Hepatocyte (in vitro differentiated cells): Measurements from ENCODE around the gene TMEM185B. TPM values are rescaled to one million over a fixed set of nuclear protein-coding genes. Genes with fewer than 3 reads are reported as not detected.

Experiments used
- DNase-seq: peaks from one replicate; pipeline ENCODE4 v3.0.0-alpha.2; 2016; ENCODE audit warnings: low spot score
- H2AFZ ChIP-seq: fragments of 200-600 bp; sonication (generic); 2 replicates; pipeline ENCODE4 v1.6.0; 2016; ENCODE audit warnings: antibody characterized with exemption, mild to moderate bottlenecking
- H3K27ac ChIP-seq: fragments of 200-600 bp; sonication (generic); 2 replicates; pipeline ENCODE4 v1.5.1; 2016; ENCODE audit warnings: mild to moderate bottlenecking
- H3K27me3 ChIP-seq: fragments of 200-600 bp; sonication (generic); 2 replicates; pipeline ENCODE4 v1.6.1; 2016
- H3K36me3 ChIP-seq: fragments of 200-600 bp; sonication (generic); replicated peaks from 2 replicates; pipeline ENCODE4 v1.5.1; 2016; ENCODE audit warnings: low read depth; ENCODE audit not compliant: insufficient read depth
- H3K4me1 ChIP-seq: fragments of 200-600 bp; sonication (generic); 2 replicates; pipeline ENCODE4 v1.5.1; 2016; ENCODE audit warnings: mild to moderate bottlenecking, moderate library complexity; ENCODE audit not compliant: insufficient read depth
- H3K4me2 ChIP-seq: fragments of 200-600 bp; sonication (generic); 2 replicates; pipeline ENCODE4 v1.6.0; 2016
- H3K4me3 ChIP-seq: fragments of 200-600 bp; sonication (generic); 2 replicates; pipeline ENCODE4 v1.5.1; 2016; ENCODE audit warnings: mild to moderate bottlenecking
- H3K79me2 ChIP-seq: fragments of 200-600 bp; sonication (generic); 2 replicates; pipeline ENCODE4 v1.6.0; 2017; ENCODE audit warnings: mild to moderate bottlenecking
- H3K9me2 ChIP-seq: fragments of 200-600 bp; sonication (generic); replicated peaks from 2 replicates; pipeline ENCODE4 v1.6.0; 2017; ENCODE audit warnings: mild to moderate bottlenecking; ENCODE audit not compliant: insufficient read depth
- H3K9me3 ChIP-seq: fragments of 200-600 bp; sonication (generic); 2 replicates; pipeline ENCODE4 v1.5.1; 2016; ENCODE audit warnings: low read depth, mild to moderate bottlenecking
- H4K20me1 ChIP-seq: fragments of 200-600 bp; sonication (generic); 2 replicates; pipeline ENCODE4 v1.6.0; 2016; ENCODE audit warnings: mild to moderate bottlenecking; ENCODE audit not compliant: insufficient read depth, poor library complexity, severe bottlenecking
- EZH2 ChIP-seq: fragments of 200-600 bp; sonication (generic); IDR thresholded peaks from 2 replicates; pipeline ENCODE4 v1.6.1; 2016; ENCODE audit warnings: antibody characterized with exemption, mild to moderate bottlenecking, borderline replicate concordance
- EZH2phosphoT487 ChIP-seq: fragments of 200-600 bp; sonication (generic); IDR thresholded peaks from one replicate; pipeline ENCODE4 v1.6.1; 2018; ENCODE audit warnings: antibody characterized with exemption, mild to moderate bottlenecking, low read depth, moderate library complexity; ENCODE audit not compliant: unreplicated experiment, severe bottlenecking
- WGBS: methylation state at CpG from one replicate; pipeline ENCODE4 v1.1.6; 2016; ENCODE audit warnings: low lambda C conversion rate; ENCODE audit errors: missing lambda C conversion rate; 5-methylcytosine and 5-hydroxymethylcytosine counted together
- polyA plus RNA-seq: library from polyadenylated mRNA; unstranded; fragments of >200 nt; fragmentation: Nextera tagmentation; extraction: Ambion mirVana; gene quantifications from 2 replicates; pipeline ENCODE4 v1.2.1, GENCODE V29; 2016
- total RNA-seq: library from RNA; depleted of rRNA; stranded (reverse); fragments of >200 nt; gene quantifications from 2 replicates; pipeline ENCODE4 v1.2.3, GENCODE V29; 2014
- TF ChIP-seq, protein P1 (sequence below): fragments of 200-600 bp; sonication (generic); IDR thresholded peaks from 2 replicates; pipeline ENCODE4 v1.5.1; 2016; ENCODE audit warnings: antibody characterized with exemption, mild to moderate bottlenecking; ENCODE audit not compliant: poor library complexity

Gene TMEM185B
- total and polyA plus RNA-seq, 2 experiments from 2014 or later = 24.0 to 26.2 TPM

DNA sequence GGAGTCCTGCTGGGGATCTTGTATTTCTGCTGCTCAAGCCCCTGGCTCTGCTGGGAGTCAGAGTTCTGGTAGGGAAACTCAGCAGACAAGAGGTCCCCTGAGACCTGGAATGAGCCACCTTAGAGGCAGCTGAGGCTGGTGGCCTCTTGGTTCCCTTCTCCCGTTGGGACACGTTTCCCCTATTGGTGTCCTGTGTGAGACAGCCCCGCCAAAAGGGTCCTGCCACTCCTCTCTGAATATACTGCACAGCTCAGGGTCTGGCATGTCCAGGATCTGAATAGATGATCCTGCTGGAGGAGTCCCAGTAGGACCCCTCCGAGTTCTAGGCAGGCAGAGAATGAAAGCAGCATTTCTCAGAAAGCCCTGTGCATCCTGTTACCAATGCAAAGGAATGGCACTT, 27.4 kb upstream of the TMEM185B start:
- no peaks in the 10 kb centered on the region for H3K27me3 ChIP-seq
- H3K9me3 ChIP-seq = no peaks in the 10 kb centered on the region
- H3K27ac ChIP-seq = no peak overlapping the region
- DNase-seq = no peak
- TF ChIP-seq EZH2 (no peak), EZH2phosphoT487 (no peak)
- TF ChIP-seq, protein P1, sequence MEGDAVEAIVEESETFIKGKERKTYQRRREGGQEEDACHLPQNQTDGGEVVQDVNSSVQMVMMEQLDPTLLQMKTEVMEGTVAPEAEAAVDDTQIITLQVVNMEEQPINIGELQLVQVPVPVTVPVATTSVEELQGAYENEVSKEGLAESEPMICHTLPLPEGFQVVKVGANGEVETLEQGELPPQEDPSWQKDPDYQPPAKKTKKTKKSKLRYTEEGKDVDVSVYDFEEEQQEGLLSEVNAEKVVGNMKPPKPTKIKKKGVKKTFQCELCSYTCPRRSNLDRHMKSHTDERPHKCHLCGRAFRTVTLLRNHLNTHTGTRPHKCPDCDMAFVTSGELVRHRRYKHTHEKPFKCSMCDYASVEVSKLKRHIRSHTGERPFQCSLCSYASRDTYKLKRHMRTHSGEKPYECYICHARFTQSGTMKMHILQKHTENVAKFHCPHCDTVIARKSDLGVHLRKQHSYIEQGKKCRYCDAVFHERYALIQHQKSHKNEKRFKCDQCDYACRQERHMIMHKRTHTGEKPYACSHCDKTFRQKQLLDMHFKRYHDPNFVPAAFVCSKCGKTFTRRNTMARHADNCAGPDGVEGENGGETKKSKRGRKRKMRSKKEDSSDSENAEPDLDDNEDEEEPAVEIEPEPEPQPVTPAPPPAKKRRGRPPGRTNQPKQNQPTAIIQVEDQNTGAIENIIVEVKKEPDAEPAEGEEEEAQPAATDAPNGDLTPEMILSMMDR = no peak
- peaks cover 21% of the 10 kb centered on the region for H3K4me1 ChIP-seq
- H3K79me2 ChIP-seq = peaks cover 20% of the 10 kb centered on the region
- no peaks in the 10 kb centered on the region for H3K36me3 ChIP-seq
- 79% methylated on average over 4 of the region's 4 CpGs for WGBS
- H4K20me1 ChIP-seq = no peaks in the 10 kb centered on the region
- no peaks in the 10 kb centered on the region for H3K9me2 ChIP-seq
- H2AFZ ChIP-seq = no peak overlapping the region
- H3K4me3 ChIP-seq = no peak overlapping the region
- H3K4me2 ChIP-seq = no peak overlapping the region

DNA sequence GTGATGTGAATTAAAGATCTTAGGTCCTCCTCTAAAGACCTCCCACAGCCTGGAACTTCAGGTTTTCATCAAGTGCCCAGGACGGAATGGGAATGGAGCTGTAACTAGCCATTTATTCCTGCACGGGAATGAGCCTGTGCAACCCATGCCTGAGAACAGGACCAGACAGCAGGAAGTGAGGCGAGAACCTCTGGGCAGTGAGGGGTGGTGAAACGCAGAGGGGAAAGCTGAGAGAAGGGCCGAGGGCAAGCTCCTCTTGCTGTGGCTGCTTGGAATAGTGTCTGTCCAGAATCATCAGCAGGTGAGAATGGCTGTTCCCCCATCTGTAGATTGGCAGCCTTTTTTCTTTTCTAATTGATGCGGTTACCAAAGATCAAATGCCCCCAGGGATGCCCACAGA, 24.7 kb upstream of the TMEM185B start:
- WGBS = 79% methylated on average over 6 of the region's 6 CpGs
- peaks cover 29% of the 10 kb centered on the region for H3K4me1 ChIP-seq

DNA sequence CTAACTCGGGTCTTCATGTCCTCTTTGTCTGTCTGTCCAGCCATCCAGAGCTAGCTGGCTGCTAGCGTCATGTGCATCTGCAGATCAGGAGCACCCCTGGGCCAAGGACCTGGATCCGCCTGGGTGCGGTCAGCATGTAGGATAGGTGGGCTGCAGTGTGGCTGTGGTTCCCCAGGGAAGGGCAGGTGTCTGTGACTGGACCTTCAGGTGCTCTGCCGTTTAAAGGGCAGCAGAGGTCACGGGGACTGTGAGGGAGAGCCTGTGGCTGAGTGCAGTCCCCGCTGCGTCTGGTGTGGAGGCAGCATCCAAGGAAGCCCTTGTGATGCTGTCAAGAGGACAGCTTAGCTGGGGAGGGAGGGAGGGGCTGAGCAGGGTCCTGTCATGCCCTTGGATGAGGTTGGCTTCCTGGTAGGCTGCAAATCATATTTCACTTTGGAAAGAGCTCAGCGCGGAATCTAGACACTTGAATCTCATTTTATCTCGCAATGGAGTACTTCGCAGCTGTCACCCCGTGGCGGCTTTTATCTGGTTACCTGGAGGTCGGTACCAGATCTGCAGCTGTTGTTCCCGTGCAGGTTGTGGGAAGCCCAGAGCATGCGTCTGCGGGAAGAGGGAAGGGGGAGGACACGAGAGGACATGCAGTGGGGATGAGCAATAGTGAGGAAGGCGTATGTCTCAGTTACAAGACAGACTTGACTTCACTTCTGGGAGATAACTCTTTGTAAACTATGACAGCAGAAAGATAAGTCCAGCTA, 23.5 kb upstream of the TMEM185B start:
- no peaks in the 10 kb centered on the region for H3K27me3 ChIP-seq
- no peaks in the 10 kb centered on the region for H3K36me3 ChIP-seq
- TF ChIP-seq EZH2phosphoT487 = no peak
- TF ChIP-seq, protein P1 = no peak
- H3K9me2 ChIP-seq = no peaks in the 10 kb centered on the region
- H4K20me1 ChIP-seq = no peaks in the 10 kb centered on the region
- H2AFZ ChIP-seq = no peak overlapping the region
- DNase-seq = no peak
- H3K4me2 ChIP-seq = no peak overlapping the region
- no peaks in the 10 kb centered on the region for H3K9me3 ChIP-seq
- peak overlapping the region; percentile 89 for H3K27ac ChIP-seq
- no peaks in the 10 kb centered on the region for H3K79me2 ChIP-seq
- H3K4me1 ChIP-seq = peaks cover 29% of the 10 kb centered on the region
- H3K4me3 ChIP-seq = no peak overlapping the region
- 57% methylated on average over 20 of the region's 20 CpGs for WGBS

More for the DNA sequence above, 24.7 kb upstream of the TMEM185B start:
- Histone ChIP-seq H3K79me2 (no peaks in the 10 kb centered on the region), H3K36me3 (no peaks in the 10 kb centered on the region), H3K27me3 (no peaks in the 10 kb centered on the region), H3K9me3 (no peaks in the 10 kb centered on the region), H3K4me2 (no peak overlapping the region), H3K27ac (no peak overlapping the region), H2AFZ (no peak overlapping the region), H3K4me3 (no peak overlapping the region), H4K20me1 (no peaks in the 10 kb centered on the region), H3K9me2 (no peaks in the 10 kb centered on the region)
- DNase-seq = no peak
- TF ChIP-seq EZH2 (no peak), EZH2phosphoT487 (no peak)
- TF ChIP-seq, protein P1 = no peak
